ENCODE results near the gene PACSIN2. TPM values are rescaled to one million over a fixed set of nuclear protein-coding genes. Genes with fewer than 3 reads are reported as not detected.
A peak's percentile ranks its signal among the peaks of the same experiment; 100 is the strongest.

The PACSIN2 gene
- total RNA-seq, 1 donor from 2014 or later = 87.8 TPM

DNA sequence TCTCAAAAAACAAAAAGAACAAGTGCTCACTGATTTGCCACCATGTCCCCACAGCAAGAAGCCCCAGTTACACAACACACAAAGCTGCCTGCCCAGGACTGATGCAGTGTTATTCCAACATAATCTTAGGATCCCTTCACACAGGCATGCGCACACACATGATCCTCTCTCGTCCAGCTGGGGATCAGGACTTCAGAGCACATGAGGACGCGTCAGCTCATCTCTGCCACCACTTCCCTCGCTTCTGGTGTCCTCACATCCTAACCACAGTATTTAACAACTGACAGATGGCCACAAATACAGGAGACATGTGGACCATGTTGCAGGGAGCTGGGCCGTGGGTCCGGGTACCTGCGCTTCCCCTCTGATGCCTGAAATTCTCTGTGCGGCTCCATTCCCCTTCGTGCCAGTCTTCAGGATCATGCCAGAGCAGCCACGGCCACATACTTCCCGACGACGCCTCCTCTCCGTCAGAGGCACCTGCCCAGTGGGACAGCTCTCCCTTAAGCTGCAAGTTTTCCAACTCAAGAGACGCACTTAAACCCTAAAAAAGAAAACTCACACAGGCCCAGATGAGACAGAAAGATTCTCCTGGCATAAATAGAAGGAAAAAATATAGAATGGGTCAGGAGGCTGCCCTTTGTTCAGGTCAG lies 68.3 kb downstream of the PACSIN2 start:
- peaks cover 71% of the 10 kb centered on the region for H4K20me1 ChIP-seq (ENCODE audit: insufficient read depth, low read length)
- H3K9me3 Mint-ChIP-seq (ENCODE audit: unreplicated experiment) = no peaks in the 10 kb centered on the region
- H3K36me3 Mint-ChIP-seq (ENCODE audit: low read depth, unreplicated experiment) = peaks cover 7% of the 10 kb centered on the region
- no peaks in the 10 kb centered on the region for H3K27me3 Mint-ChIP-seq (ENCODE audit: low read depth, unreplicated experiment)
- no peak overlapping the region for H3K9ac ChIP-seq (ENCODE audit: low read length)
- H3K4me3 Mint-ChIP-seq (ENCODE audit: unreplicated experiment) = peak overlapping the region; percentile 51
- FAIRE-seq (no peak), DNase-seq (ENCODE audit: low read depth) (no peak)
- peak overlapping the region; percentile 0 for H3K27ac ChIP-seq (ENCODE audit: low read depth, low read length)
- H3K27ac Mint-ChIP-seq (ENCODE audit: unreplicated experiment) = peak overlapping the region; percentile 83
- H3K9me3 ChIP-seq (ENCODE audit: insufficient read depth, low read depth, low read length) = no peaks in the 10 kb centered on the region
- no peak overlapping the region for H2AFZ ChIP-seq (ENCODE audit: low read depth, low read length)
- no peaks in the 10 kb centered on the region for H3K36me3 ChIP-seq (ENCODE audit: insufficient read depth, low read length)
- peaks cover 44% of the 10 kb centered on the region for H3K4me1 Mint-ChIP-seq (ENCODE audit: low read depth, unreplicated experiment)
- H3K79me2 ChIP-seq (ENCODE audit: insufficient read depth, low read length) = peaks cover 80% of the 10 kb centered on the region
- H3K27me3 ChIP-seq (ENCODE audit: insufficient read depth, low read length) = no peaks in the 10 kb centered on the region
- no peak overlapping the region for H3K4me3 ChIP-seq (ENCODE audit: insufficient read depth, low read depth, low read length)
- TF ChIP-seq, protein P1, sequence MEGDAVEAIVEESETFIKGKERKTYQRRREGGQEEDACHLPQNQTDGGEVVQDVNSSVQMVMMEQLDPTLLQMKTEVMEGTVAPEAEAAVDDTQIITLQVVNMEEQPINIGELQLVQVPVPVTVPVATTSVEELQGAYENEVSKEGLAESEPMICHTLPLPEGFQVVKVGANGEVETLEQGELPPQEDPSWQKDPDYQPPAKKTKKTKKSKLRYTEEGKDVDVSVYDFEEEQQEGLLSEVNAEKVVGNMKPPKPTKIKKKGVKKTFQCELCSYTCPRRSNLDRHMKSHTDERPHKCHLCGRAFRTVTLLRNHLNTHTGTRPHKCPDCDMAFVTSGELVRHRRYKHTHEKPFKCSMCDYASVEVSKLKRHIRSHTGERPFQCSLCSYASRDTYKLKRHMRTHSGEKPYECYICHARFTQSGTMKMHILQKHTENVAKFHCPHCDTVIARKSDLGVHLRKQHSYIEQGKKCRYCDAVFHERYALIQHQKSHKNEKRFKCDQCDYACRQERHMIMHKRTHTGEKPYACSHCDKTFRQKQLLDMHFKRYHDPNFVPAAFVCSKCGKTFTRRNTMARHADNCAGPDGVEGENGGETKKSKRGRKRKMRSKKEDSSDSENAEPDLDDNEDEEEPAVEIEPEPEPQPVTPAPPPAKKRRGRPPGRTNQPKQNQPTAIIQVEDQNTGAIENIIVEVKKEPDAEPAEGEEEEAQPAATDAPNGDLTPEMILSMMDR (IDR thresholded peaks at IDR 0.05; ENCODE audit: insufficient read depth, low read depth, low read length) = no peak
- no peak for TF ChIP-seq EZH2 (IDR thresholded peaks at IDR 0.05; ENCODE audit: insufficient read depth, low read length)
- H3K4me2 ChIP-seq (ENCODE audit: low read length) = peak overlapping the region; percentile 36
- peaks cover 25% of the 10 kb centered on the region for H3K4me1 ChIP-seq (ENCODE audit: insufficient read depth, low read length)

DNA sequence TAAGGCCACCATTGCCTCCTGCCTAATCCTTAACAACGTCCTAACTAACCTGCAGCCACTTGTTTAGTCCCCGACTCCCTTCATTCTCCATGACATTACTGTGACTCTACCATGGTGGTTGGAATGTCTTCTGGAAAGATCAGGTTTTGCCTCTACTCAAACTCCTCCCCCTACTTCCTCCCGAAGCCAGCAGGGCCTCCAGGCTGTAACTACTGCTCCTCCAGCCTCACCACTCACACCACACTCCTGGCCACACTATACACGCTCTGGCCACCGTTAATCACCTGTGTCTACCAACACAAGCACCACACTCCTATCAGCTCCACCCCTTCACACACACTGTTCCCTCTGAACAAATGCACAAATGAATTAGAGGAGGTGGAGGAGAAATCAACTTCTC lies 69.2 kb downstream of the PACSIN2 start:
- H3K4me3 Mint-ChIP-seq (ENCODE audit: unreplicated experiment) = no peak overlapping the region
- H3K27me3 Mint-ChIP-seq (ENCODE audit: low read depth, unreplicated experiment) = no peaks in the 10 kb centered on the region
- H3K27me3 ChIP-seq (ENCODE audit: insufficient read depth, low read length) = no peaks in the 10 kb centered on the region
- TF ChIP-seq EZH2 (IDR thresholded peaks at IDR 0.05; ENCODE audit: insufficient read depth, low read length) = no peak
- TF ChIP-seq, protein P1 (IDR thresholded peaks at IDR 0.05; ENCODE audit: insufficient read depth, low read depth, low read length) = no peak
- H3K9me3 ChIP-seq (ENCODE audit: insufficient read depth, low read depth, low read length) = no peaks in the 10 kb centered on the region
- H3K4me3 ChIP-seq (ENCODE audit: insufficient read depth, low read depth, low read length) = no peak overlapping the region
- peaks cover 78% of the 10 kb centered on the region for H3K79me2 ChIP-seq (ENCODE audit: insufficient read depth, low read length)
- no peak overlapping the region for H3K27ac ChIP-seq (ENCODE audit: low read depth, low read length)
- H2AFZ ChIP-seq (ENCODE audit: low read depth, low read length) = no peak overlapping the region
- H3K4me2 ChIP-seq (ENCODE audit: low read length) = no peak overlapping the region
- H3K36me3 Mint-ChIP-seq (ENCODE audit: low read depth, unreplicated experiment) = peaks cover 7% of the 10 kb centered on the region
- H3K36me3 ChIP-seq (ENCODE audit: insufficient read depth, low read length) = no peaks in the 10 kb centered on the region
- H3K27ac Mint-ChIP-seq (ENCODE audit: unreplicated experiment) = no peak overlapping the region
- no peak for DNase-seq (ENCODE audit: low read depth)
- peaks cover 69% of the 10 kb centered on the region for H4K20me1 ChIP-seq (ENCODE audit: insufficient read depth, low read length)
- no peaks in the 10 kb centered on the region for H3K9me3 Mint-ChIP-seq (ENCODE audit: unreplicated experiment)
- no peak for FAIRE-seq
- peaks cover 26% of the 10 kb centered on the region for H3K4me1 ChIP-seq (ENCODE audit: insufficient read depth, low read length)
- H3K9ac ChIP-seq (ENCODE audit: low read length) = no peak overlapping the region
- H3K4me1 Mint-ChIP-seq (ENCODE audit: low read depth, unreplicated experiment) = peaks cover 41% of the 10 kb centered on the region

DNA sequence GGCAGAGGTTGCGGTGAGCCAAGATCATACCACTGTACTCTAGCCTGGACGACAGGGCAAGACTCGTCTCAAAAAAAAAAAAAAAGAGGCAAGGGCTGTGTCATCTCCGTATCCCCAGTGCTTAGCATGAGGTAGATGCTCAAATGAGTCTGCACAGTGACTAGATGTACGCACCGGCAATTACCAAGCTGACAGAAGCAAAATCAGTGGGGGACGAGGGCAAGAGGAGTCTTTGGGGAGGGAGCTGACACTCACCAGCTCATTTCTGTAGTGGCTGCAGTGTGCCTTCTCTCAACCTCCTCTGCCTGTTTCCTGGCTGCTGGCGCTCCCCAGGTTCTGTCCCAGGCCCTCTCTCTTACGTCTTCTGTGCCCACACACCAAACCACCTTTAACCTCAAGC lies 69.9 kb downstream of the PACSIN2 start:
- Histone ChIP-seq H3K27ac (ENCODE audit: low read depth, low read length) (no peak overlapping the region), H3K4me1 (ENCODE audit: insufficient read depth, low read length) (peaks cover 33% of the 10 kb centered on the region), H4K20me1 (ENCODE audit: insufficient read depth, low read length) (peaks cover 69% of the 10 kb centered on the region), H2AFZ (ENCODE audit: low read depth, low read length) (no peak overlapping the region), H3K27me3 (ENCODE audit: insufficient read depth, low read length) (no peaks in the 10 kb centered on the region), H3K36me3 (ENCODE audit: insufficient read depth, low read length) (no peaks in the 10 kb centered on the region), H3K9ac (ENCODE audit: low read length) (no peak overlapping the region), H3K9me3 (ENCODE audit: insufficient read depth, low read depth, low read length) (no peaks in the 10 kb centered on the region), H3K79me2 (ENCODE audit: insufficient read depth, low read length) (peaks cover 73% of the 10 kb centered on the region), H3K4me2 (ENCODE audit: low read length) (no peak overlapping the region), H3K4me3 (ENCODE audit: insufficient read depth, low read depth, low read length) (no peak overlapping the region)
- H3K27me3 Mint-ChIP-seq (ENCODE audit: low read depth, unreplicated experiment) = no peaks in the 10 kb centered on the region
- H3K27ac Mint-ChIP-seq (ENCODE audit: unreplicated experiment) = no peak overlapping the region
- peaks cover 7% of the 10 kb centered on the region for H3K36me3 Mint-ChIP-seq (ENCODE audit: low read depth, unreplicated experiment)
- DNase-seq (ENCODE audit: low read depth) = no peak
- TF ChIP-seq EZH2 (IDR thresholded peaks at IDR 0.05; ENCODE audit: insufficient read depth, low read length) = no peak
- TF ChIP-seq, protein P1 (IDR thresholded peaks at IDR 0.05; ENCODE audit: insufficient read depth, low read depth, low read length) = no peak
- no peak overlapping the region for H3K4me3 Mint-ChIP-seq (ENCODE audit: unreplicated experiment)
- peaks cover 44% of the 10 kb centered on the region for H3K4me1 Mint-ChIP-seq (ENCODE audit: low read depth, unreplicated experiment)
- no peak for FAIRE-seq
- H3K9me3 Mint-ChIP-seq (ENCODE audit: unreplicated experiment) = no peaks in the 10 kb centered on the region

Measured in astrocyte (in vitro differentiated cells and primary cell).